HCT116 (cell line): ENCODE data around the gene LPAR1. TPM values are rescaled to one million over a fixed set of nuclear protein-coding genes. Genes with fewer than 3 reads are reported as not detected.
A peak's percentile ranks its signal among the peaks of the same experiment; 100 is the strongest.

ENCODE experiments used
- ATAC-seq: fragments of 200-7000 bp; cut with Tn5 transposase; 2 replicates; pipeline ENCODE4 v1.9.1; 2020; ENCODE audit warnings: mild to moderate bottlenecking, moderate library complexity
- BruUV-seq: library from RNA; stranded (reverse); fragments of 400-500 nt; replicated peaks from 2 replicates; lab custom pipeline; 2021; lab: Mats Ljungman, UMichigan
- CTCF ChIA-PET: fragments of 300-600 bp; sonication (Branson Sonifier 250); formaldehyde crosslinking; loops from one replicate; lab custom pipeline; 2021; ENCODE audit warnings: antibody characterized with exemption; lab: Charles Lee
- POLR2A ChIA-PET: fragments of 300-600, 350-600 bp; sonication (Branson Sonifier 250); formaldehyde crosslinking; loops from one replicate; lab custom pipeline; 2021; ENCODE audit warnings: antibody characterized with exemption; lab: Charles Lee
- RAD21 ChIA-PET, 2 experiments: fragments of 300-600 bp; sonication (Branson Sonifier 250); formaldehyde crosslinking; loops; one replicate each; lab custom pipeline; 2023; ENCODE audit warnings: low total read pairs in 2 of 2; ENCODE audit not compliant: uncharacterized antibody in 2 of 2, unreplicated experiment in 2 of 2, low non-redundant PET in 1 of 2; lab: Charles Lee
- DNase-seq: peaks from one replicate; pipeline ENCODE4 v3.0.0-alpha.2; 2010; ENCODE audit warnings: low read depth, low spot score
- H2AFZ ChIP-seq: fragments of 200-600 bp; shearing (Covaris generic), sonication (generic); 2 replicates; pipeline ENCODE4 v1.6.1; 2017; ENCODE audit warnings: low read depth, mixed run types, mixed read lengths, antibody characterized with exemption, low read length; ENCODE audit not compliant: poor library complexity, severe bottlenecking
- H3K27ac ChIP-seq: 2 replicates; pipeline ENCODE4 v1.5.1; 2012; ENCODE audit warnings: low read depth, low read length
- H3K27me3 ChIP-seq: fragments of 200-600 bp; sonication (generic); 2 replicates; pipeline ENCODE4 v1.6.1; 2016; ENCODE audit warnings: mixed run types, low read length, mixed read lengths; ENCODE audit not compliant: insufficient read depth
- H3K36me3 ChIP-seq, 2 experiments: fragments of 200-500 bp in 1 of 2; fragments of 200-600 bp in 1 of 2; sonication (Bioruptor generic) in 1 of 2; sonication (generic) in 1 of 2; 2 replicates each; pipeline versions ENCODE4 v1.5.1 to v1.6.1; 2014 to 2016; ENCODE audit warnings: low read length in 2 of 2, inconsistent platforms in 1 of 2, mixed read lengths in 1 of 2, mixed run types in 1 of 2; ENCODE audit not compliant: insufficient read depth in 2 of 2, control insufficient read depth in 1 of 2
- H3K4me1 ChIP-seq, 2 experiments: fragments of 200-600 bp in 1 of 2; sonication (generic) in 1 of 2; 2 replicates each; pipeline versions ENCODE4 v1.5.1 to v1.6.1; 2012 to 2017; ENCODE audit warnings: low read length in 2 of 2, inconsistent platforms in 1 of 2, mild to moderate bottlenecking in 1 of 2, mixed read lengths in 1 of 2, mixed run types in 1 of 2, moderate library complexity in 1 of 2; ENCODE audit not compliant: insufficient read depth in 2 of 2, control insufficient read depth in 1 of 2
- H3K4me2 ChIP-seq: fragments of 200-600 bp; sonication (generic); 2 replicates; pipeline ENCODE4 v1.6.1; 2017; ENCODE audit warnings: mixed run types, low read length, mixed read lengths
- H3K4me3 ChIP-seq, 2 experiments: fragments of 200-600 bp in 1 of 2; sonication (generic) in 1 of 2; replicated peaks in 1 of 2; 2 replicates each; pipeline ENCODE4 v1.5.1; 2011 to 2016; ENCODE audit warnings: low read length in 2 of 2, control low read depth in 1 of 2, low read depth in 1 of 2, mild to moderate bottlenecking in 1 of 2, mixed read lengths in 1 of 2, mixed run types in 1 of 2
- H3K79me2 ChIP-seq: fragments of 200-600 bp; sonication (generic); 2 replicates; pipeline ENCODE4 v1.6.1; 2017; ENCODE audit warnings: mild to moderate bottlenecking, mixed run types, low read length, moderate library complexity, mixed read lengths; ENCODE audit not compliant: insufficient read depth
- H3K9ac ChIP-seq: fragments of 200-600 bp; sonication (generic); 2 replicates; pipeline ENCODE4 v1.6.1; 2016; ENCODE audit warnings: low read length, mixed read lengths
- H3K9me2 ChIP-seq: fragments of 200-600 bp; sonication (generic), shearing (Covaris generic); 2 replicates; pipeline ENCODE4 v1.6.1; 2017; ENCODE audit warnings: mixed run types, mild to moderate bottlenecking, moderate library complexity; ENCODE audit not compliant: insufficient read depth
- H3K9me3 ChIP-seq, 2 experiments: fragments of 200-500 bp in 1 of 2; fragments of 200-600 bp in 1 of 2; sonication (Bioruptor generic) in 1 of 2; sonication (generic) in 1 of 2; 2 replicates each; pipeline ENCODE4 v1.6.1; 2014 to 2017; ENCODE audit warnings: low read length in 2 of 2, mixed read lengths in 2 of 2, inconsistent platforms in 1 of 2, low read depth in 1 of 2, mild to moderate bottlenecking in 1 of 2, mixed run types in 1 of 2, moderate library complexity in 1 of 2; ENCODE audit not compliant: control insufficient read depth in 1 of 2, insufficient read depth in 1 of 2
- H4K20me1 ChIP-seq: fragments of 200-600 bp; sonication (generic), shearing (Covaris generic); 2 replicates; pipeline ENCODE4 v1.6.1; 2017; ENCODE audit warnings: mixed run types, mild to moderate bottlenecking, moderate library complexity; ENCODE audit not compliant: insufficient read depth
- CBX3 ChIP-seq: IDR thresholded peaks from 2 replicates; pipeline ENCODE4 v1.6.1; 2012; ENCODE audit warnings: low read depth
- CEBPB ChIP-seq: IDR thresholded peaks from 2 replicates; pipeline ENCODE4 v1.6.1; 2012; ENCODE audit warnings: low read depth
- EGR1 ChIP-seq: IDR thresholded peaks from 2 replicates; pipeline ENCODE4 v1.6.1; 2012; ENCODE audit warnings: low read depth
- EZH2 ChIP-seq: fragments of 200-600 bp; sonication (generic); IDR thresholded peaks from 2 replicates; pipeline ENCODE4 v1.6.1; 2017; ENCODE audit warnings: antibody characterized with exemption, mixed run types
- FOSL1 ChIP-seq: IDR thresholded peaks from 2 replicates; pipeline ENCODE4 v1.6.1; 2012; ENCODE audit warnings: low read depth
- JUND ChIP-seq: IDR thresholded peaks from 2 replicates; pipeline ENCODE4 v1.6.1; 2012
- POLR2A ChIP-seq: IDR thresholded peaks from 2 replicates; pipeline ENCODE4 v1.7.0; 2011; ENCODE audit warnings: borderline replicate concordance; ENCODE audit not compliant: insufficient read depth, insufficient read length; ENCODE audit errors: extremely low read depth
- POLR2AphosphoS5 ChIP-seq: IDR thresholded peaks from 2 replicates; pipeline ENCODE4 v1.6.1; 2011; ENCODE audit warnings: mild to moderate bottlenecking, low read depth, low read length, moderate library complexity
- RAD21 ChIP-seq: IDR thresholded peaks from 2 replicates; pipeline ENCODE4 v1.6.1; 2012; ENCODE audit warnings: low read depth, mild to moderate bottlenecking
- SIN3A ChIP-seq: IDR thresholded peaks from 2 replicates; pipeline ENCODE4 v1.6.1; 2012; ENCODE audit warnings: low read depth
- SP1 ChIP-seq: IDR thresholded peaks from 2 replicates; pipeline ENCODE4 v1.6.1; 2012; ENCODE audit warnings: low read depth
- TCF7L2 ChIP-seq: IDR thresholded peaks from 2 replicates; pipeline ENCODE4 v1.7.0; 2011; ENCODE audit warnings: borderline replicate concordance, inconsistent platforms; ENCODE audit not compliant: insufficient read depth, insufficient read length; ENCODE audit errors: extremely low read depth
- YY1 ChIP-seq: IDR thresholded peaks from 2 replicates; pipeline ENCODE4 v1.6.1; 2011; ENCODE audit warnings: low read length, low read depth, moderate library complexity, mild to moderate bottlenecking; ENCODE audit not compliant: insufficient replicate concordance; ENCODE audit errors: extremely low read depth
- ZFX ChIP-seq: fragments of 450-650 bp; IDR thresholded peaks from 2 replicates; pipeline ENCODE4 v1.6.1; 2017
- ZNF274 ChIP-seq: fragments of 200-500 bp; sonication (Bioruptor generic); IDR thresholded peaks from 2 replicates; pipeline ENCODE4 v1.6.1; 2014; ENCODE audit warnings: mild to moderate bottlenecking, low read depth, low read length, inconsistent platforms
- intact Hi-C: fragments of 100-400 bp; cut with micrococcal nuclease; formaldehyde crosslinking; loops from 2 replicates; pipeline ENCODE4 v1.10.0; 2022
- total RNA-seq: library from RNA; stranded (reverse); gene quantifications from one replicate; pipeline ENCODE4 v1.2.1, GENCODE V29; 2021; ENCODE audit not compliant: unreplicated experiment
- TF ChIP-seq, protein P1 (sequence below): IDR thresholded peaks from 2 replicates; pipeline ENCODE4 v1.6.1; 2012
- TF ChIP-seq, protein P2 (sequence below): IDR thresholded peaks from 2 replicates; pipeline ENCODE4 v1.6.1; 2012
- TF ChIP-seq, protein P3 (sequence below): IDR thresholded peaks from 2 replicates; pipeline ENCODE4 v1.6.1; 2011; ENCODE audit warnings: mild to moderate bottlenecking, low read length, moderate library complexity; ENCODE audit not compliant: insufficient replicate concordance; ENCODE audit errors: extremely low read depth

LPAR1 gene
- total RNA-seq, 1 experiment from 2014 or later, result 7.4 TPM

DNA sequence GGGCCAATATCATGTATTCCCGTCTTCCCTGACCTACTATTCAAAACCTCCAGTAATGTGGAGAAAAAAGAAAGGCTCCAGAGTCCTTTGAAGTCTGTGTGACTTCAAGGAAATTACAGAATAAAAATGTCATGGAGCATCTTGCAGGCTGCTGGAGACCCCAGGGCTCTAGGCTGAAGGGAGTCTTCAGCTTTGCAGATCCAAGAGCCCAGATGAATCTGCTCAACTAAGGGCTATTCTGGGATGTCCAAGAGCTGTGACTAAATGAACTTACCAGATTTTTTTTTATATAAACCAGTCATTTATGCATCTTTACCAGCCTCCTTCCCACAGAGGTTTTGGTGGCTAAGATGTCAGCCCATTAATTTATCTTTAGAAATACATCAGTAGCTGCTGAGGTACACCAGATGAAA, 202.4 kb downstream of the LPAR1 start:
- intact Hi-C loops, result no loop called here
- CTCF ChIA-PET, result no interaction called here
- peak overlapping the region; percentile 28 for H2AFZ ChIP-seq

More for the DNA sequence above, 202.4 kb downstream of the LPAR1 start:
- Histone ChIP-seq H4K20me1 (no peaks in the 10 kb centered on the region), H3K27ac (no peak overlapping the region), H3K4me2 (peak overlapping the region; percentile 49), H3K9ac (no peak overlapping the region), H3K4me3 (no peak overlapping the region)
- no TSS peak for BruUV-seq
- ATAC-seq, result peak; percentile 55
- TF ChIP-seq YY1 (no peak), JUND (no peak), SIN3A (no peak), EGR1 (no peak), SP1 (no peak), EZH2 (no peak), ZFX (no peak), CEBPB (no peak), POLR2AphosphoS5 (no peak), CBX3 (no peak), ZNF274 (no peak), FOSL1 (no peak), POLR2A (no peak), TCF7L2 (no peak), RAD21 (no peak)
- TF ChIP-seq, protein P1, sequence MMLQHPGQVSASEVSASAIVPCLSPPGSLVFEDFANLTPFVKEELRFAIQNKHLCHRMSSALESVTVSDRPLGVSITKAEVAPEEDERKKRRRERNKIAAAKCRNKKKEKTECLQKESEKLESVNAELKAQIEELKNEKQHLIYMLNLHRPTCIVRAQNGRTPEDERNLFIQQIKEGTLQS, result no peak
- TF ChIP-seq, protein P2, sequence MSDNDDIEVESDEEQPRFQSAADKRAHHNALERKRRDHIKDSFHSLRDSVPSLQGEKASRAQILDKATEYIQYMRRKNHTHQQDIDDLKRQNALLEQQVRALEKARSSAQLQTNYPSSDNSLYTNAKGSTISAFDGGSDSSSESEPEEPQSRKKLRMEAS, result no peak
- TF ChIP-seq, protein P3, sequence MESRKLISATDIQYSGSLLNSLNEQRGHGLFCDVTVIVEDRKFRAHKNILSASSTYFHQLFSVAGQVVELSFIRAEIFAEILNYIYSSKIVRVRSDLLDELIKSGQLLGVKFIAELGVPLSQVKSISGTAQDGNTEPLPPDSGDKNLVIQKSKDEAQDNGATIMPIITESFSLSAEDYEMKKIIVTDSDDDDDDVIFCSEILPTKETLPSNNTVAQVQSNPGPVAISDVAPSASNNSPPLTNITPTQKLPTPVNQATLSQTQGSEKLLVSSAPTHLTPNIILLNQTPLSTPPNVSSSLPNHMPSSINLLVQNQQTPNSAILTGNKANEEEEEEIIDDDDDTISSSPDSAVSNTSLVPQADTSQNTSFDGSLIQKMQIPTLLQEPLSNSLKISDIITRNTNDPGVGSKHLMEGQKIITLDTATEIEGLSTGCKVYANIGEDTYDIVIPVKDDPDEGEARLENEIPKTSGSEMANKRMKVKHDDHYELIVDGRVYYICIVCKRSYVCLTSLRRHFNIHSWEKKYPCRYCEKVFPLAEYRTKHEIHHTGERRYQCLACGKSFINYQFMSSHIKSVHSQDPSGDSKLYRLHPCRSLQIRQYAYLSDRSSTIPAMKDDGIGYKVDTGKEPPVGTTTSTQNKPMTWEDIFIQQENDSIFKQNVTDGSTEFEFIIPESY, result no peak
- TF ChIP-seq, all 23 proteins: peak for 0
- Histone ChIP-seq H3K9me3 (no peaks in the 10 kb centered on the region), H3K36me3 (no peaks in the 10 kb centered on the region), H3K27me3 (no peaks in the 10 kb centered on the region), H3K4me1 (peaks cover 8 to 17% of the 10 kb centered on the region in 2 experiments; a peak in 3 of 4 replicates), H3K9me2 (0 out of 2 replicates have a peak, but pooled peaks cover 3% of the 10 kb centered on the region), H3K79me2 (no peaks in the 10 kb centered on the region)
- POLR2A ChIA-PET, result no interaction called here
- no peak for DNase-seq
- RAD21 ChIA-PET, result no interaction called here
